ENCODE results near the gene TMEM115.

Gene TMEM115, protein sequence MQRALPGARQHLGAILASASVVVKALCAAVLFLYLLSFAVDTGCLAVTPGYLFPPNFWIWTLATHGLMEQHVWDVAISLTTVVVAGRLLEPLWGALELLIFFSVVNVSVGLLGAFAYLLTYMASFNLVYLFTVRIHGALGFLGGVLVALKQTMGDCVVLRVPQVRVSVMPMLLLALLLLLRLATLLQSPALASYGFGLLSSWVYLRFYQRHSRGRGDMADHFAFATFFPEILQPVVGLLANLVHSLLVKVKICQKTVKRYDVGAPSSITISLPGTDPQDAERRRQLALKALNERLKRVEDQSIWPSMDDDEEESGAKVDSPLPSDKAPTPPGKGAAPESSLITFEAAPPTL

DNA sequence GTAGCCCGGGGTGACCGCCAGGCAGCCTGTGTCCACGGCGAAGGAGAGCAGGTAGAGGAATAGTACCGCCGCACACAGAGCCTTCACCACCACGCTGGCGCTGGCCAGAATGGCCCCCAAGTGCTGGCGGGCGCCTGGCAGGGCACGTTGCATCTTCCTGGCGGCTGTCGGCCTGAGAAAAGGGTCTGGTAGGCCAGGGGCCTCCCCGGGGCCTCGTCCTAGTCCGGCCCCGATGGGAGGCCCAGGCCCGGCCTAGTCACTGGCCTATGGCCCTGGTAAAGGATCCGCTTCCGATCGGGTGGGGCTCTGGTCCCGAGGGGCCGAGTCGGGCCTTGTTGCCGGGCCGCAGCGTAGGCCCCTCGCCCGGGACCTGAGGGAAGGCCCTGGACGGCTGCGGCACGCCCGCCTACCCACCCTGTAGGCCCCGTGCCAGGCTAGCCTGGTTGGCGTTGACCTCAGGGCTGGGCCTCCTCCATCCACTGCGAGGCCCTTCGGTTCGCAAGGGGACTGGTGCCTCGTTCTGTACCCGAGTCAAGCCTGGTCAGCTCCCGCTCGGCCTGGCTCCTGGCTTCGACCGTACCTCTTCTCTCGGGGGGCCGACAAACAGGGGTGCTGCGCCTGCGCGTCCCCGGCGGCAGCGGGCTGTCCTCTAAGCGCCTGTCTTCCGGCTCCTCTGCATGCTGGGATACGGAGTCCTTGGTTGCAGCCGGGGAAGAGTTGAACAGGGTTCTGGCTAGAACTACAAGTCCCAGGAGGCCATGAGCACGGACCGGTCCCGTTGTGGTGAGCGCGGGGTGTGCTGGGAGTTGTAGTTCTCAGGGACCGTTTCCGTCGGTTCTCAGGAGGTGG is at the start of gene TMEM115:
Gene TMEM115 (minus strand): TSS at position 611 of the 849 bp plus-strand sequence. CDS start 458 bp downstream, at position 153.
- peak; percentile 85 for DNase-seq

DNA sequence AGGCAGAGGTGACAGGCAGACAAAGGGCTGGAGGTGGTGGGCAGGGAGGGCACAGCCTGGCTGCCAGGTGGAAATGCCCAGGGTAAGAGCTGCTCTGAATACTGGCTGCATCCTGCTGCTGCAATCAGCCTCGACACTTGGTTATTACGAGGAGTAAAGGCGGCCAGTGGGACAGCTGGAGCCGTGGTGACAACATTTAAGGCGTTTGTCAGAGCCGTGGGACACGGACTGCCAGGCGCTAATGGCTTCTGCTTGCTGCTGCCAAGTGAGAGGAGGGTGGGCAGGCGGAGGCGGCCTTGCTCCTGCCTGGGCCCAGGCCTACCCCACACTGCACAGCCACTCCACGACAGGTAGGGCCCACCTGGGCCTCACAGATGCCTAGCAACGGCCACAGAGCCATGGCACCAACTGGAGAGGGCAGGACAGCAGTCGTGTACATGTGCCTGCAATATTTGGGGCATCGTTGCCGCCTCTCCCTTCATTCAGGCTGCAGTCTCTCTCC is 49.2 kb upstream of the TMEM115 start:
- no peak for DNase-seq

DNA sequence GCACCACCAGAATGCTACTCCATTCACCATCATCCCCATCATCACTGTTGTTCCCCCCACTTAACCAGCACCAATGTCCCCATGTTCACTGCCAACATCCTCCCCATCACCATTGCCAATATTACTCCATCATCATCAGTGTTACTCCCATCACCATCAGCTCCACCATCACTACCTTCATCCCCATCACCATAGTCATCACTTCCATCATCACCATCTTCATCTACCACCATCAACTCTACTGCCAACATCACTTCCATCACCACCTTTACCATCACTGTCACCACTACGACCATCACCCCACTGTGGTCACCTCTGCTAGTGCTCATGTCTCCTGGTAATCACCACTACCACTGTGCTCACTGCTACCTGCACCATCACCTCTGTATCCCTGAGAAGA is 47.2 kb upstream of the TMEM115 start:
- DNase-seq = no peak

DNA sequence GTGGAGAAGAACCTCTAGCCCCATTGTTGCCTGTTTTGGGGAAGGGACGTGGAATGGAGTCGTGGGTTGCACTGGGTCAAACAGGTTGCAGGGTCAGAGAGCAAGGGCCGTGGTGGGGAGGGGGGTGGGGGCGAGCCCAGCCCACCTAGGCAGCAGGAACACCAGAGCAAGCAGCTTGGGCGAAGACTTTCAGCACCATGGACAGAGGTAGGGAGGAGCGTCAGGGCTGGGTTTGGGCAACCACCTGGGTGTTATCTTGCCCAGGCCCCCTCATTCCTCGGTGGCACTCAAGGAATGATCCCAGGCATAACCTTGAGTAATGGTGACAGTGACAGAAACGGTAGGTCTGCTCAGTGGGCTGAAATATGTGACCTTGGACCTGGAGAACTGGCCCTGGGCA is 45.9 kb upstream of the TMEM115 start:
- DNase-seq = no peak

DNA sequence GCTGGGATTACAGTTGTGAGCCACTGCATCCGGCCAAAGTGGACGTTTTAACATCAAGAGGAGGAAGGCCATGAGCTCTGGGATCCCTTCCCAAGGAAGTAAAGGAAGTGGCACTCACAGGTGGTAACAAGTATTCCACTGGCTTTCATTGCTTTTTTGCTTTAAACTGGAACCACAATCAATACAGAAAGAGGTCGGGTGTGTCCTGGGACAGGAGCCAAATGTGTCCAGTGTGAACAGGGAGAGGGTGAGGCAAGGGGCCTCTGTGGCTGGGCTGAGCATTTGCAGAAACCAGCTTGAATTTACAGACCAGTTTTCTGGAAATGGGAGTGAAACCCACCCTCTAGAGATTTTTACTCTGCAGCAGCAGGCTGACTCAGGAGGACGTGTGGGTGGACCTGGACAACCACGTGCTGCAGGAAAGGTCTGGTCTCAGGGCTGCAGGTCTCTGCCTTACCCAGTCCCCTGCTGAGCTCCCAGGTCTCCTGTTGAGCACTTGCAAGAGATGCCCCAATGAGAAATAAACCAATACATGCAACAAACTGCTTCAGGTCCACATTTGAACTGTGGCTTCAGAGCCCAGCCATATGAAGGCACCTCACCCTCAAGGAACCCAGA is 42.8 kb upstream of the TMEM115 start:
- DNase-seq = no peak

DNA sequence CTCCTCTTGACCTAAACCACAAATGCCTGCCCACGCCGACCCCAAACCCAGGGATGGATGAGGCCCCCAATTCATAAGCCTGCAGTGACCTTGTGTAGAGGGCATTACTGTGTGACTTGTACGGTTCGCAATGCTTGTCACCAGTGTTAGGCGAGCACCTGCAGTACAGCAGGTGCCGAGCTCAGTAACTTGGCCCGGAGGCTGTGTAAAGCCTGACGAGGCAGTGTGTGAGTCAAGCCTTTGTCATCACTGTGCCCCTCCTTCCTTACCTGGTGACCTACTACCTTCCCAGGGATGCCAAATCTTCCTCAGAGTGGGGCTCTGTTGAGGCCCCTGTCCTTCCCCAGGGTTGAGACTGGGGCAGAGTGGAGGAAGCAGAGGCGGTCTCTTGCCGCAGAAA is 37.2 kb upstream of the TMEM115 start:
- DNase-seq = no peak

DNA sequence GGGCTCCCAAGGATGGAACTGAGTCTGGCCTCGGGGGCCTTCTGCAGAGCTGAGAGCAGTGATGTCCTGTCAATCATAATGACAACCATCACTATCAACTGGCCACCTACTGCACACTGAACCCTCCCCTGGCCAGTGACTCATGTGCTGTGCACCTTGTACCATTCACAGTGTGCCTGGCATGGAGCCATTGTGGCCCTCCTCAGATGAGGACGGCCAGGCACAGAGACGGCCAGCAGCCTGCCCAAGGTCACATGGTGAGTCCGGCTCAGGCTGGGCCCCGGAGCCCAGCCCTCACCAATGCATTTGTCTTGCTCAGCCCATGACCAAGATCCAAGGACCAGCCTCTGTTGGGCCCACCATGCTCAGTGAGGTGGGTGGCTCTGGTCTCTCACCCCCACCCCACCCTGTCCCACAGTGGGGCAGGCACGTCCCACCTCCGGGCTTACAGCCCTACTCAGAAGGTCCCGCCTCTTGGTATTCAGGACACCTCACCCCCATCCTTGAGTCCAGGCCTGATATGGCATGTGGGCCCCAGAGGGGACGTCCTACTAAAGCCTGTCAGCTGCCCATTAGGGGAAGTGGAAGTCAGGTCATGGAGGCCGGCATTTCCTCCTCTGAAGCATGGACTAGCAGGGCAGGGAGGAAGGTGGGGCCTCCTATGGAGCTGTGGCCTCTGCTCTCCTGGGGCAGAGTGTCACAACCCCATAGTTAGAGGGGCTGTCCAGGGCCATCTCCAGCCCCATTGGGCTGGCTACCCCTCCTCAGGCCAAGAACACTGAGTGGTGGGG is 35.9 kb upstream of the TMEM115 start:
- DNase-seq = no peak

DNA sequence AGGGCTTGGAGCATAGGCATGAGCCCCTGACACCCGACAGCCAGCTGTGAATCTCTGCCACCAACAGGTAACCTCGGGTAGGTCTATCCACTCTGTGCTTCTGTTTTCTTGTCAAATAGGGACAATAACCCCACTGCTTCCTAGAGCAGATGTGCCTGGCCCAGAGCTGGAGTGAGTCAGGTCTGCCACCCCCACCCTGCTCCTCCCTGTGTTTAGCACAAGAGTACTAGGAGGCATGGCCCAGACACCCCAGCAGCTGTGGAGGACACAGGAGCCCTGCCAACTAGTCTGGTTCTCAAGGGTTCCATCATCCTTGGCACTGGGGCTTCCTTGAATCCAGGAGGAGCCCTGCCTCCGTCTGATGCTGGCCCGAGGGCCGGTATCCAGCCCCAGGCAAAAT is 33.7 kb upstream of the TMEM115 start:
- no peak for DNase-seq

DNA sequence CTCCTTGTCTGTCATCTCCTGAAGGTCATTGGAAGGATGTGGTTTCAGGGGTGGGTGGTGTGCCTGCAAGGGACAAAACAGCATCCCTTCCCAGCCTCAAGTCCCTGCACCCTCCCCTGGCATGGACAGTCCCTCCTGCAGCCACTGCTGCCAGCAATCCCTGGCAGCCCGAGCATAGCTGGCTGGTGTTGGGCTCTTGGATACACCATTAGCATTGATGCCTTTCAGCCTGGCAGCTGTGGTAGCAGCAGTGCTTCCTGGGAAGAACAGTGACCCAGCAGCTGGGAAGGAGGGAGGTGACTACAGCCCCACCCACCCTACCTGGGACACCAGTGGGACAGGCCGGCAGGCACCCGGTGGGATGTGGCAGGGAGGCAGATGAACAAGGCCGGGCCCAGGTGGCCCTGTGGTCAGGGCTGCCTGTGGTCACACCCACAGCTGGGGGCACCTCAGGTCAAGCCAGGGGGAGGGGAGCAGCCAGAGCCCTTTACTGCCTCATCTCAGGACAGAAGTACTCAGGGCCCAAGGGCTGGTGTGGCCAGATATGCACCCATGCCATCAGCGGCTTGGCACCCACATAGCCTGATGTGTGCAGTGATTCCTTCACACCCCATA is 32.9 kb upstream of the TMEM115 start:
- DNase-seq = no peak

DNA sequence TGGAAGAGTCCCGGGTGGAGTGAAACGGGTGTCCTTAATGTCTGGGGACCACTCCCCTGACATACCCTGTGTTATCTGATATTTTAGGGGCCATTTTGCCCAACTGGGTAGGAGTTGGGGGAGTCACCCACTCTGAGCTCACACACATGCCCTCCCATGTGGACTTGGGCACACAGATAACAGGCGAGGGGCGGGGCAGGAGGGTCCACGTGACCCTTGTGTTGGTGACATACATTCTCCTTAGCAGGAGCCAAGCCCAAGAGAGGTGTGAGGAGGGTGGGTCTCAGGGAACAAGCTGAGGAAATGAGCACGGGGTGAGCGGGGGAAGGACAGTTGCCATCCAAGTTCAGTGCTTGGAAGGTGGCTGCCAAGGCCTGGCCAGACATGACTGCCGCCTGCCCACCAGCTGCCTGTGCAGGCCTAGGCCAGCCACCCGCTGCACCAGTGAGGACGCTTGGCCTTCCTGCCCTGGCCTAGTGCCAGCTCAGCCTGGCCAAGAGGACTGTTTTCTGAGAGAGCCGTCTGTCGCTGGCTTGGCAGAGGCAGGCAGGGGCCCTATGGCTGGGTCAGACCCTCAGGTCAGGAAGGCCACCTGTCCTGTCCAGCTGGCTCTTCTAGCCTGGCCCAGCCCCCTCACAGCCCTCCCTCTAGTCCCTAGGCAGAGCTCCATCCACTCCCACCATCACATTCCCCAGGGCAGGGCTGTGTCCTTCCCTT is 31.3 kb upstream of the TMEM115 start:
- no peak for DNase-seq

DNA sequence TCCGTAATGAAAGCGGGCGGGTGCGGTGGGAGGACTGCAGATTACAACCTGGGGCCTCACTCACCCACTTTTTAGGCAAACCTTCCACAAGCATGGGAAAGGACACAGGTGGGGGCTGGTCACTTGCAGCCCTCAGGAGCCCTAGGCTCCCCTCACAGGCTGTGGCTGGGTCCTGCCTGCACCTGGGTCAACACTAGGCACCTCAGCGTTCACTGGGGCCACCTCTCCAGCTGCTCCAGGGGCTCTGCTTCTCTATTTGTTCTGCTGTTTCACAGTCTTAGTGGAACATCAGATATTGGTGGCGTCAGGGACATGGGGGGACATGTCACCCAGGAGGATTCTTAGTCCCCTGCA is 30.1 kb upstream of the TMEM115 start:
- no peak for DNase-seq

DNA sequence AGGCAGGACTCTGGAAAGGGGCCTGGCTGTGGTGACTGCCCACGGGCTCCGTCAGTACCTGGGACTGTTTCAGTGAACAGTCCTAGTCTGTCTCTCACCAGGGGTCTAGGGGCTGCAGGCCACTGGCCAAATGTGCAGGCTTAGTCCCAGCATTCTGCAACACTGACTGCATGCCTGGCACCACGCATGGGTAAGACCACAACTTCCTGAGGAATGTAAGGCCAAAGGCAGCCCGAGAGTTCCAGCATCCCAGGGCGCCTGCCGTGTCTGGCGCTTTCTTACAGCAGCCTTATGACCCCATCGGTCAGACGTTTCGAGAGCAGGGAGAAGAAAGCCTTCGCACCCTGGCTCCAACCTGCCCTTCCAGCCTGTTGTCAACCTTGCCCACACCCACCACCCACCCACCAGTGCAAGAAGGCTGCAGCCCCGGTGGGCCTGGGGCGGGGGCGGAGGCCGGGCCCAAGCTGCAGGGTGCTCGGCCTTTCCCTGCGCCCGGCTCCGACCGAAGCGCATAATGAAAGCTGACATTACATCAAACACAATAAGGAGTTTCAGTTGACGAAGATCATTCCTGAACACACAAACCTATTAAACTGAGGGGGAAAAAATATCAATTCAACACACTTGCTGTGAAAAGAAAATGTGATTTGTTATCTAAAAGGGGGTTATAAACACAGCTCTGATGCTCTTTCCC is 29.5 kb upstream of the TMEM115 start:
- no peak for DNase-seq

DNA sequence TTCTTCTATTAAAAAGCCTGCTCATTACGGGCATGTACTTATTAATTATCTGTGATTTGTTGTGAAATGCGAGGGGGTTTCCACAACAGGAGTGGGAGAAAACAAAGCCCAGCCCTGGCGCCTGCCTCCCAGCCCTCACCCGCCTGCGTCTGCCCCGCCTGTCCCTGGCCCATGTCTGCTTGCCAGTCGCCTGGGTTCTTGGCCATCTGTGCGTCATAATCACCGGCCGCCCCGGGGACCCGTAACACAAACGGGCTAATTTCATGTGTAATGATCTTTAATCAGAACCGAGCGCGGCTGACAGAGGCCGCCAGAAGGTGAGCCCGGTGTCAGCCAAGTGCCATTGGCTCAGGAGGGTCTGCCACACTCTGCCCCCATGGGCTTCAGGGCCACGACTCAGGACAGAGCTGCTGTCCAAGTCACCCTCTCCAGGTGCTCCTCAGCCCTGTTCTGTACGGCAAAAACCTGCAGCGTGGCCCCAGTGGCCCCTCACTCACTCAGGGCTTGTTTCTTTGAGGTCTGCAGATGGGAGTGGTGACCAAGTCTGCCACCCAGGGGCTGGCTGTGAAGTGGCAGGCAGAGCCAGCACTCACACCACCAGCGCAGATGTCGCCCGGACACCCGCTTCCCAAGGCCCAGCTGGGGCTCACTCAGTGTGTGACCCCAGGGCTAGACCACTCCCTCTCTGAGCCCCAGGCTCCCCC is 28.8 kb upstream of the TMEM115 start:
- DNase-seq = no peak

DNA sequence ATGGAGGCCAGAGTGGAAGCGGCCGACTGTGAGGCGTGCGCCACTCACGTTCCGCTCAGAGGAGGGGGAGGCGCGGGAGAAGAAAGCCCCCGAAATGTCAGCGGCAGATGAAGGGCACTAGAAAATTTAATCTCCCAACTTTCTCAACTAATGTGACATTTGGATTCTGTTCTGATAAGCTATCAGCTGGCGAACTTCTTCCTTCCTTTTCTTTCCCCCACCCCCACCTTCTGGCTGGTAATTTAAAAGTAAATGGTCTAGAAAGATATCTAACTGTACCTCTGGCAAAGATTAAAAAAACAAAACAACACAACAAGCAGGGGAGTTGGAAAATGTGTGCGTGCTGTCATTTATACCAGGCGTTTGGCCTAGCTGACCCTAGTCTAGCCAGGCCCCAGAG is 26.4 kb upstream of the TMEM115 start:
- DNase-seq = no peak

DNA sequence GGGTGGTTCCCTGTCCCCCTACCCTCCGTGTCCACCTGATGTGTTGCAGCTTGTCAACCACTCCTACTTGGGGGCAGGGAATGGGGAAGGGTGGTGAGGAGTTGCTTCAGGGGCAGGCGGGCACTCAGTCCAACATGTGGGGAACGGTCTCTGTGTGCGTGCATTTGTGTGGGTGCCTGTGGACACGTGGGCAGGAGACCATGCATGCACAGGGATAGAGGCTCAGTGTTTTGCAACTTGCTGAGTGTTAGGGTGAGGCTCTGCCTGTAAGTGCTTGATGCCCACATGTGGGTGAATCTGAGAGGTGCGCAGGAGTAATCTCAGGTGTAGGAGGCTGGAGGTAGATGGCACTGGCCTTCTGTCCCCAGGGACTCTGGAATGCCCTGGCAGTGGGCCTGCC is 24.4 kb upstream of the TMEM115 start:
- no peak for DNase-seq

DNA sequence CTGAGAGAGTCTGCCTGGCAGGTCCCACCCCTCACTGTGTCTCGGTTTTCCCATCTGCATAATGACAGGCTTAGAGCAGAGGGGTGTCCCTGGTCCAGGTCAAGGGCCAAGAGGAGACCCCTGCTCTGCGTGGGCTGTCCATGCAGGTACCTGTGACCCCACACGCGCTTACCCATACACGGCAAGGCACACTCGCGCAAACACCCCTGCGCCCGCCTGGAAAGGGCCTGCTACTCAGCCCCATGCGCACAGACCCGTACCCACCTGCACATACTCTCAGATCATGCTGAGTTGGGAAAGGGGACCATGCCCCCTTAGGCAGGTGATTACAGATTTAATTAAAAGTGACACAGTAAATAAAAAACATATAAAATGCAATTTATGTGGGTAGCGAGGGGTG is 23.4 kb upstream of the TMEM115 start:
- DNase-seq = no peak

DNA sequence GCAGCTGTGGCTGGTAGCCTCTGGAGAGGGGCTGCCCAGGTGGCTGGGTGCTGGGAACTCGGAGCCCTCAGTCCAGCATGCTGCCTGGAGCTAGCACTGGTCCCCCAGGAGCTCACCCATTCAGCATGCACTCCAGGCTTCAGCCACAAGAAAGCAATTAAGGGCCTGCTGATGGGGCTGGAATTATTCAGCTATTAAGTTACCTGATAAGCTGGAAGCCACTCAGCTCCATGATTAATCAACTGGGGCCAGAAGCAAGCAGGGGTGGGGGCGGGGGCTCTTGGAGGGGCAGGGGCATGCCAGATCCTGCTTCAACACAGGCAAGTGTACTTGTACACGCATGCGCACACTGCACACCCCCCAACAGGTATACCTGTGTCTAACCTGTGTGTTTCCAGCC is 22.1 kb upstream of the TMEM115 start:
- no peak for DNase-seq

DNA sequence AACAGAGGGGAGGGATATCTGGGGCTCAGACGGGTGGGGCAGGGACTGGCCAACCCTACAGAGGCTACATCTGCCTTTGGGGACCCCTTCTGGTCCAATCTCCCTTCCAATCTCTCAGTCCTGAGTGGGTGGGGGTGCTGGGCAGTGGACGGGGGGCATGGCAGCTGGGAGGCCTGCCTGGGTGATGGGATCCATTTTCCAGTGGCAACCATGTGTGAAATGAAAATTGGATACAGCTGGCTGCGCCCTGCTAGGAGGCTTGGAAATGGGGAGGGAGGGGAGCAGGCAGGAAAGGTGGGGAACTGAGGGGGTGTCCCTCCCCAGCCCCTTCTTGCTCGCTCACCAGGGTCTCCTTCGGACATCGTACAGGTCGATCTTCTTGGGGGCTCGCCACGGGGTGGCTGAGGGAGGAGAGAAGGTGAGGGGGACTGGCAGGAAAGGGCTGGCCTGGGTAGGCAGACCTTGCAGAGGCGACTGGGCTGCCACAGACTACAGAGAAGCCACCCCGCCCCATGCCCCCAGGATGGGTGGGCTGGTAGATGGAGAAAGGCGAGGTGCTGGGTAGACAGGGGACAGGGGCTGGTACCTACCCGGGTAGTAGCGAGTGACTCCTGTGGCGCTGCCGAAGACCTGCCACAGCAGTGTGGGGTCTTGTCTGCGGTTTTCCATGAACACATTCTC is 21.2 kb upstream of the TMEM115 start:
- no peak for DNase-seq

DNA sequence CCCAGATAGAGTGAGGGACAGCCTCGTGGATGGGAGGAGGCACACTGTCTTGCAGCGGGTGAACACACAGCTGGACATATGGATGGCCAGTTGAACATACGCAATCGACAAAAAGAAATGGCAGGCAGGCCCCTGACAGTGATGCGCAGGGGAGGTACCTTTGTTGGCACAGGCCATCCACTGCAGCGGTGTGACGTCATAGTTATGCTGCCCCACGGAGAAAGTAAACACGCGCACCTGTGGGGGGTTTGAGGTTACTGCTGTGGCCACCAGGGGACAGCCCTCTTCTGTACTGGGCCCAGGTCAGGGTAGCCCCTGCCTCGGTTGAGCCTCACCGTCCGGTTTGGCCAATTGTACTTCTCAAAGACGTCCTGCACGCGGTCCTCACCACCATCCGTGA is 19.4 kb upstream of the TMEM115 start:
- no peak for DNase-seq

DNA sequence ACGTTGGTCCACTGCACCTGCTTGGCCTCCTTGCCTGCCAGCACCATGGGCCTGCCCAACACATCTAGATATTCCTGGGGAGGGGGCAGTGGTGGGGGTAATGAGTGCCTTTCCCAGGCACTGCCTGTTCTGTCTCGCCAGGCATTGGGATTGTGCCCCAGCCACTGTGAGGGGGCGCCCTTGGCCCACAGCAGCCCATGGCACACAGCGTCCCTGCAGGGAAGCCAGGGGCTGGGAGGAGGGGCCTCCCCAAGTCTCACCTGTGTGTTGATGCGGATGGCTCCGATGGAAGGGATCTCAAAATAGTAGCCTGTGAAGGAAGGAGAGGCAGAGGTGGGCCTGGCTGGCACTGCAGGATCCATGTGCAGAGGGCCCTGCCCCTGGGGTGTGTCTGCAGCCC is 18.7 kb upstream of the TMEM115 start:
- no peak for DNase-seq
